Measurements from ENCODE around the gene ROBO2. TPM values are rescaled to one million over a fixed set of nuclear protein-coding genes. Genes with fewer than 3 reads are reported as not detected.

Gene ROBO2
- total RNA-seq, 1 donor from 2014 or later = 2.9 TPM

- H3K27me3 ChIP-seq = no peaks in the 10 kb centered on the region
- no peaks in the 10 kb centered on the region for H3K9me3 ChIP-seq
- H3K36me3 ChIP-seq = no peaks in the 10 kb centered on the region
- H3K4me1 ChIP-seq = peaks cover 0 to 12% of the 10 kb centered on the region in 2 donors
- DNase-seq (ENCODE audit: low spot score in 2 of 2) = no peak
- H3K27ac ChIP-seq = peak overlapping the region; percentile 53 to 62
- no peak for TF ChIP-seq CTCF (IDR thresholded peaks at IDR 0.05)
- intact Hi-C loops (cut with DNase I) = loop anchor here (10.0 kb wide), 1 partner anchor 139 kb away; no protein-coding TSS in a partner anchor
- no peak overlapping the region for H3K4me3 ChIP-seq
Observed at GRCh38 chr3:77464111-77464688, 424.3 kb downstream of the ROBO2 start.

- intact Hi-C loops (cut with DNase I) = loop anchor here (10.0 kb wide), 1 partner anchor 142 kb away; no protein-coding TSS in a partner anchor
- H3K27me3 ChIP-seq = no peaks in the 10 kb centered on the region
- no peaks in the 10 kb centered on the region for H3K9me3 ChIP-seq
- peaks cover 0 to 12% of the 10 kb centered on the region in 2 donors for H3K4me1 ChIP-seq
- no peak for DNase-seq (ENCODE audit: low spot score in 2 of 2)
- no peak overlapping the region for H3K4me3 ChIP-seq
- no peak overlapping the region for H3K27ac ChIP-seq
- no peak for TF ChIP-seq CTCF (IDR thresholded peaks at IDR 0.05)
- no peaks in the 10 kb centered on the region for H3K36me3 ChIP-seq
Observed at GRCh38 chr3:77466562-77467115, 426.7 kb downstream of the ROBO2 start.

GRCh38 chr3:77467702-77468625, 428.1 kb downstream of the ROBO2 start:
- no peak overlapping the region for H3K4me3 ChIP-seq
- H3K27ac ChIP-seq = peak overlapping the region in 1 of 2 donors; percentile 19
- no peaks in the 10 kb centered on the region for H3K27me3 ChIP-seq
- no peaks in the 10 kb centered on the region for H3K36me3 ChIP-seq
- intact Hi-C loops (cut with DNase I) = loop anchor here (10.0 kb wide), 1 partner anchor 143 kb away; no protein-coding TSS in a partner anchor
- no peak for DNase-seq (ENCODE audit: low spot score in 2 of 2)
- no peaks in the 10 kb centered on the region for H3K9me3 ChIP-seq
- peaks cover 0 to 12% of the 10 kb centered on the region in 2 donors for H3K4me1 ChIP-seq
- no peak for TF ChIP-seq CTCF (IDR thresholded peaks at IDR 0.05)

GRCh38 chr3:77468626-77469020, 428.7 kb downstream of the ROBO2 start:
- Histone ChIP-seq H3K9me3 (no peaks in the 10 kb centered on the region), H3K4me3 (no peak overlapping the region), H3K27me3 (no peaks in the 10 kb centered on the region), H3K4me1 (peaks cover 0 to 12% of the 10 kb centered on the region in 2 donors), H3K27ac (peak overlapping the region in 1 of 2 donors; percentile 19), H3K36me3 (no peaks in the 10 kb centered on the region)
- DNase-seq (ENCODE audit: low spot score in 2 of 2) = no peak
- intact Hi-C loops (cut with DNase I) = loop anchor here (10.0 kb wide), 1 partner anchor 144 kb away; no protein-coding TSS in a partner anchor
- no peak for TF ChIP-seq CTCF (IDR thresholded peaks at IDR 0.05)

GRCh38 chr3:77475507-77475906, 435.6 kb downstream of the ROBO2 start:
- Histone ChIP-seq H3K36me3 (no peaks in the 10 kb centered on the region), H3K4me3 (no peak overlapping the region)
- intact Hi-C loops (cut with DNase I) = no loop called here

More at GRCh38 chr3:77475507-77475906, 435.6 kb downstream of the ROBO2 start:
- DNase-seq (ENCODE audit: low spot score in 2 of 2) = no peak
- Histone ChIP-seq H3K27me3 (no peaks in the 10 kb centered on the region), H3K4me1 (no peaks in the 10 kb centered on the region), H3K27ac (no peak overlapping the region), H3K9me3 (no peaks in the 10 kb centered on the region)
- no peak for TF ChIP-seq CTCF (IDR thresholded peaks at IDR 0.05)

Measured in ascending aorta (tissue), 2 donors.